Activated CD8-positive, alpha-beta memory T cell treated with anti-CD3 and anti-CD28 coated beads, Interleukin-2, amount 50 U/mL, for 1 hour (primary cell): Measurements from ENCODE around the gene RFLNA.

ENCODE experiments used
- DNase-seq: peaks from one replicate; pipeline ENCODE4 v3.0.0-alpha.2; 2020; ENCODE audit errors: extremely low read depth

Gene RFLNA

DNA sequence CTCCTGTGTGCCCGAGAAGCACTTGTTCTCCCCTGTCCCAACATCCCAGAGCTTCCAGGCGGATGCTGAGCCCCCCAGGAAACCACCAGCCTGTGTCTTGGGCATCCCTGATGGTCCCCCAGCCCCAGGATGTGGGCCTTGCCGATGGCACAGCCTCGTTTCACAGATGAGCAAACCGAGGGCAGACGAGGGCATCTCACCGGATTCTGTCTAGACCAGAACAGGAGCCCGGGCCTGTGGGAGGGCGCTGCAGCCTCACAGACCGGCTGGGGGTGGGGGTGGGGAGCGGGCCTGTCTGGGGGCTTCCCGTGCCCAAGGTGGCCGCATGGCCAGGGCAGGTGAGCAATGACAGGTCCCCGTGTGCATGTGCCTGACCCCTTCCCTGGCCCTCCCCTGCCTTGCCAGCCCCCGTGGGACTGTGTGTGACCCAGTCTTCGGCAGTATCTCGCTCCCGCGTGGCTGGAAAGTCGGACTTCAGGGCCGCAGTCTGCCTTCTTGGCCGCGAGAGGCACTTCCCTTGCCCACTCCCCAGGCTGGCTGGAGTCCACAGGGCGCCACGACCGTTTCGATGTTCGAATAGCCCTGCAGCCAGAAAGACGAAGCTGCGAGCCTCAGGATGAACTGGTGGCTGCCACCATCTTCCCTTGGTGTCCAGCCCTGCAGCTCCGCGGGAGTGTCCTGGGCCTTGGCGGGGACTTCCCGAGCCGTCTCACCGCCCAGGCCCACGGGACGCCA is 8.9 kb downstream of the RFLNA start:
- no peak for DNase-seq

DNA sequence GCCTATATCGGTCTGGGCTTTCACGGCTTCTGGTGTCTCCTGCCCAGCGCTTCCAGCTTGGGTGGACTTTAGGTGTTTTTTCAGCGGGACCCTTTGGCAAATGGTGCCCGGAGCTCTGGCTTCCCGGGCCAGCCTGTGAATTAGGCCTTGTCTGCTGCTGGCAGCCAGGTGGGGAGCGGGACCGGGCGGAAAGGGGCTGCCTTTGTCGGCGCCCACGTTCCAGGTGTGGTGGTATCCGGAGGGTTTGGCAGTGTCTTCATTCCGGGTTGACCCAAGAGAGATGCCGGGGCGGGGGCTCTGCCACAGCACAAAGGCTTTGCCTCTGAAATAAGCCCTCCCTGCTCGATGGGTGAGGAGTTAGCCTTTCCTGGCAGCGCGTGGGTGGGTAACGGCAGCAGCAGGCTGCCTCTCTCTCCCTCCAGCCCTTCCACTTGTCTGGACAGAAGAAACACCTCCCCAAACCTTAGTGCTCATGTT is 9.5 kb downstream of the RFLNA start:
- no peak for DNase-seq

DNA sequence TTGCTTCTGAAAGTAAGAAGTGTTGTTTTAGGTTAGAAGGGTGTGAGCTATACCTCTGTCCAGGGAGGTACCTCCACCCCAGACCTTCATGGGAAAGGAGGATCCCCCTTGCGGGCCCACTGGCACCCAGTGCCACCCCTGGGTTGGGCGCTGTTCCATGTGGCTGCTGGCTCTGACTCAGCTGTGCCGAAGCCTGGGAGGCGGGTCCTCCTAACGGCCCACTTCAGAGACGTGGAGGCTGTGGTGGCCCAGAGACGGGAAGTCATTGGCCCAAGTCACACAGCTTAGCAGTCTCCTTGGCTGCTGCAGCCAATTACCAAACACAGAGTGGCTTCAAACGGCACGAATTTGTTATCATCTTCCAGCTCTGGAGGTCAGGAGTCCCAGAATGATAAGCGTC is 10.2 kb downstream of the RFLNA start:
- DNase-seq: no peak

DNA sequence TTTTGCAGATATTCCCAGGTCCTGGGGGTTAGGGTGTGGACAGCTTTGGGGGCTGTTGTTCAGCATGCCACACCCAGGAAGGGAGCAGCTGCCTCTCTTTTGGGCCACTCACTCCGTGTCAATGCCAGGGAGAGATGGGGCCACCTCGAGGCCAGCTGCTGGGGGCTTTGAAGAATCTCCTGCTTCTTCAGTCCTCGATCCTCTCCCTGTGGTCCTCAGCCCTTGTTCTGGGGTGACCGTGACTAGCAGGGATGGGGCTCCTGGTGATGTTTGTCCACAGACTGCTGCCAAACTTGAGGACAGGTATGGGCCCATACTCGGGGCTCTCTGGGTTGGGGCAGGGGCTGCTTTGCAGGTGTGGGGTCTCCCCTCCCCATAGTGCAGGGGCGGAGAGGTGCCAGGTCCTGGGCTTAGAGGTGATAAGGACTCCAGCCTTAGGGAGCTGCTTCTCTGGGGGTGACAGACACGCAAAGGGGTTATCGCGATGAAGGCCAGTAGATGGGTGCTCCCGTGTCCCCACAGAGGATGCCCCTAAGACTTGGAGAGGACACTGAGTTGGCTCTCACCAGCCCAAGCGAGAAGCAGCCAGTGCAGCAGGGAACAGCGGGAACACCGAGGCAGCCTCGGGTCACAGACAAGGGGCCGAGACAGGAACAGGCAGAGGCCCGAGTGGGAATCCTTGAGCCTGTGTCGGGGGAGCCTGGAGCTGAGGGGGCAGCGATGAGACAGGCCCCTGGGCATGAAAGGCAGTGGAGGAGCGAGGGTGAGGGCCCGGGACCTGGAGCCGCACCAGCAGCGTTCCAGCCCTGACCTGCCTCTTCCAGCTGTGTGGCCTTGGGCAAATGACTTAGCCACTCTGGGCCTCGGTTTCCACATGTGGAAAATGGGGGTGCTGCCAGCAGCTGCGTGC is 11.1 kb downstream of the RFLNA start:
- no peak for DNase-seq

DNA sequence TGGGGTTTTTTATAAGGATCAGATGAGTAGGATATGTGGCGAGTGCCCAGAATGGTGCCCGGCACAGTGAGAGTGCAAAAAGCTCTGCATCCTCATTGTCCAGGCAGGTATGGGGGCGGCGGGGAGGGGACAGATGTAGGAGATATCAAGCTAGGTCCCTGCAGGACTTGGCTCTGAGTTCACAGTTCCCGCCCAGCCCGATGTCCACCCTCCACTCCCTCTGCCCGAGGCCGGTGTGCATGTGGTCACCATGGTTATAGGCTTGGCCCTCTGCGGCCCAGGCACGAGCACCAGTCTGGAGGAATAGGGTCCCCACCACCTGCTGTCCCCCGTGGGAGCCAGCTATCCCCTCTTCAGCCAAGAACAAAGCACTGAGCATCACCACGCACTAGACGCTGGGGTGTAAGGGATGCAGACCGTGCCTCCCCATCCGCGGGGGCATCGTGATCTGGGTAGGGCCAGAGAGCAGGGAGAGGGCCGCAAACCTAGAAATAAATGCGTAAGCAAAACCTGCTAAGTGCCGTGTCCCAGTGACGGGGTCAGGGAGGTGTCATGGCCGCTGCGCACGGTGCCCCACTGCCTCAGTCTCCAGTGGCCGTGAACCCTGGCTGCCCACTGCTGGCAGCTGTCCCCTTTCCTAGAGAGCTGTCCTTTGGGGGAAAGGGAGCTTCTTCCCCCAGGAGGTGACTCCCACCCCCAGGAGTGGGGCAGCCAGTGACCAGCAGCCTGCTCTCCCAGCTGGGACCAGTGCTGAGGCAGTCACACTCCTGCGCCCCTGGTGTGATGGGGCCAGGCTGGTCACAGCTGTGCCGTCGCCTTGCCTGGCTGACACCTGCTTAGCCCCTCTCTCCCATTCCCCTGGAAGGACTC is 12.0 kb downstream of the RFLNA start:
- DNase-seq: no peak

DNA sequence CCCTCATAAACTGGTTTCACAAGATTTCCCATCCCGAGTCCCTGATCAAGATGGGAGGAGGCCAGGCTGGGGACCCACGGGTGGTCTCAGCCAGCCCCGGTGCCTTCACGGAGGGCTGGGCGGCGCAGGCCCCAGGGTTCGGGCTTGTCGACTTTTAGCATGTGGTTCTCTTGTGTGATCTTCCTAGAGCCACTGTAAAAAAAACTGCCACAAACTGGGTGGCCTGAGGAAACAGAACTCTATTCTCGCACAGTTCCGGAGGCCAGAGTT is 12.6 kb downstream of the RFLNA start:
- DNase-seq: no peak

DNA sequence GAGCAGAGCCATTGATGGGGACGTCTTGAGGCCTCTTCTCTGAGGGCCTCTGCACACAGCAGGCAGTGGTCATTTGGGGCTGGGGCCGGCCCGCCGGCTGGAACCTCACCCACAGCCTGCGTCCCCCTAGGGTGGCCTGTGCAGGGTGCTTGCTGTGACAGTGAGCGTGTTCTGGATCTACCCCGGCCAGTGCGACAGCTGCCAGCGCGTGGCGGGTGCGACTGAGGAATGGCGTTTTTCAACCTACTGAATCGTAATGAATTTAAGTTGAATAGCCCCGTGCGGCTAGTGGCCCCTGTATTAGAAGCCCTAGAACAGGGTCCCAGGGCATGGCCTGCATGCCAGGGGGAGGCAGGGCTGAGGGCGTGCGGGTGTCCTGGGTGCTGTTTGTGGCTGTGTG is 13.8 kb downstream of the RFLNA start:
- no peak for DNase-seq

DNA sequence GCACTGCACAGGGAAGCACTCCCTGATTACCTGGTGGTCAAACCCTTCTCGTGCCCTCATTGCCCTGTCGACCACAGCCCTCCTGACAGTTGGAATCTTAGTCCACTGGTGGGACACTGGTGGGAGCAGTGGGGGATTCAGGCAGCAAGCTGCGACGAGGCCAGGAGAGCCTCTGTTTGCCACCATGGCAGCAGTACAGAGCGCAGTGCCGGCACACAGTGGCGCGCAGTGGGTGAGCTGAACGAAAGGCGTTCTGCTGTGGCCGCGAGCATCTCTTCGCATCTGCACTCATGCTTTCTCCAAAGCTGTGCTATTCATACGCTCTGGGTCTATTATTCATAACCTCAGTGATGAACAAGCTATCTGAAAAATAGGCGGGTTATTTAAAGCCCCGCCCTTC is 14.3 kb downstream of the RFLNA start:
- no peak for DNase-seq

DNA sequence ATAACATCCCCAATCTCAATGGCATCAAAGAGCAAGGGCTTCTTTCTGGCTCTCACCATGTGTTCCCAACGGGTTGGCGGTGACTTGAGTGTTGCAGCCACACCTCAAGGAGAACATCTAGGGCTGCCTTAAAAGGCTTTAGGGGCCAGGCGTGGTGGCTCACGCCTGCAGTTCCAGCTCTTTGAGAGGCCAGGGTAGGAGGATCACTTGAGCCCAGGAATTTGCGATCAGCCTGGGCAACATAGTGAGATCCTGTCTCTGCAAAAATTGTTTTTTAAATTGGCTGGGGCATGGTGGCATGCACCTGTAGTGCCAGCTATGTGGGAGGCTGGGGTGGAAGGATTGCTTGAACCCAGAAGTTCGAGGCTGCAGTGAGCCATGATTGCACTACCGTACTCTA is 14.9 kb downstream of the RFLNA start:
- no peak for DNase-seq

DNA sequence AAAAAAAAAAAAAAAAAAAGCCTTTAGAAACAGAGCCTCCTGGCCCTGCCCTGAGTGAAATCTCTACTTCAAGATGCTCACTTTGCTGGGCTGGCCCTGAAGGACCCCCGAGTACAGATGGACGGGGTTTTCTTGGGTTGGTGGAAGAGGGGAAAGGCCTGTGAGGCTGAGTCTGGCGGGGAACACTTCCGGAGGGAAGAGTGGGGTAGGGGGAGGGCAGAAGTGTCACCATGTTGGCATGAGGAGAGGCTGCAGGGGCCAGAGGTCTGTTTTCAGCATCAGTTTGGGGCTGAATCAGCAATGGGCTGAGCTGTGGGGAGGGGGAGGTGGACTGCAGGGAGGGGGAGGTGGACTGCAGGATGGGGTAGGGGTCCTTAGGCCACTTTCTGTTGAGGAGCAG is 15.3 kb downstream of the RFLNA start:
- no peak for DNase-seq

DNA sequence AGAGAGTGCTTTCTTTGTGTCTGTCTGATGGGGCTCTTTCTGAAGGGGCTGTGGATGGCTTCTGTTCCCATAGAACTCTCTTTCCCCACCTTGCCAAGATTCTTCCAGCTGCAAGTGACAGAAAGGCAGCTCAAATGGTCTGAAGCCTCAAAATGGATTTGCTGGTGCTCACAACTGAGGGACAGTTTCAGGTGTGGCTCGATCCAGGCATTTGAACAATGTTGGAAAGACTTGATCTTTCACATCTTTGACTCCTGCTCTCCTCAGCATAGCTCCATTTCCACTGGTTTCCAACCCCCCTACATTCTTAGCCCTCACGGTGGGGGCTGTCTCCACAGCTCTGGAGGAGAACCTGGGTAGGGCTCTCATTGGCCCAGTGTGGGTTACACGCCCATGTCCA is 15.9 kb downstream of the RFLNA start:
- no peak for DNase-seq

DNA sequence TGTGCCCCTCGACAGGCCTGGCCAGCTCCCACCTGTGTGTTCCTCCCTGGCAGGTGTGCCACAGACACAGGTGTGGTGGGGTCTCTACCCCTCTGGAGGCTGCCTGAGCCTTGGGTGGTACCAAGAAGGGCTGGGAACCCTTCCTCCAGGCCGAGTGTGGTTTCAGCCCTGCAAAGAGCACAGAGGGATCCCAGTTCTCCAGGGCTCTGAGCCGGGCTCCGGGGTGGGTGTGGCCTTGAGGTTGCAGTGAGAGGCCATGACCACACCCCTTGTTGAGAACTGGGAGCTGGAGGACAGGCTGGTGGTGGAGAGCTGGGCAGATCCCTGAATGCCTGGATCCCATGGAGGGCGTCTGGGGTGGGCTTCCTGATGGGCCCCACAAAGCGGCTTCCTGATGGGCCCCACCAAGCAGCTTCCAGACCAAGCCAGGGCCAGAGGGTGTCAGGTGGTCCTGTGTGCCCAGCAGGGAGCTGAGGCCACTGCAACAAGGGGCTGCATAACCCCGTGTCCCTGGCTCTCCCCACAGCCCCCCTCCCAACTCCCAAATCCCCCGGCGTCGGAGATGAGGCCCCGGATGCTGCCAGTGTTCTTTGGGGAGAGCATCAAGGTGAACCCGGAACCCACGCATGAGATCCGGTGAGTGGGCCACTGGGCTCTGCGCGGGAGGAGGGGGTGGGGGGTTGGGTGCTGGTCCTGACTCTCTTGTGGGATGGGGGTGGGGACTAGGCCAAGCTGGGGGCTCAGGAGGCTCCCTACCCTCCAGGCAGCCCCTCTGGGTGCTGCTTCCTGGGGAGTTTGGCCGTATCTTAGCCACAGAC is 16.6 kb downstream of the RFLNA start:
- DNase-seq: no peak

DNA sequence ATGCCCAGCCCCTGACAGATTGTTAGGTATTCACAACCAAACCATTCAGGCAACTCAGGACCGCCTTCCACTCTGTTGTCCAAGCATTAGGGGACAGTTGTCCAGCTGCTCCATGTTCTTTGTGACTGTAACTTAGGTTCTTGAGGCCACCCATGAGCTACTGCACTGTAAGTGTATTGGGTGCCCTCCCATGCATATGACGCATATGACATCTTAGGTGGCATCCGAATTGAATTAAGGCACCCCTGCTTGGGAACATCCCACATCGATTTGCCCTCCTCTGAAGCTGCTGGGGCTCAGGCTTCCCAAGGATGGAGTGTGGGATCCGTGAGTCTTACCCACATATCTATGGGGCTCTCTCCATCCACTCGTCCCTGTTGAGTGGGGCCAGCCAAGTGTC is 17.7 kb downstream of the RFLNA start:
- no peak for DNase-seq

DNA sequence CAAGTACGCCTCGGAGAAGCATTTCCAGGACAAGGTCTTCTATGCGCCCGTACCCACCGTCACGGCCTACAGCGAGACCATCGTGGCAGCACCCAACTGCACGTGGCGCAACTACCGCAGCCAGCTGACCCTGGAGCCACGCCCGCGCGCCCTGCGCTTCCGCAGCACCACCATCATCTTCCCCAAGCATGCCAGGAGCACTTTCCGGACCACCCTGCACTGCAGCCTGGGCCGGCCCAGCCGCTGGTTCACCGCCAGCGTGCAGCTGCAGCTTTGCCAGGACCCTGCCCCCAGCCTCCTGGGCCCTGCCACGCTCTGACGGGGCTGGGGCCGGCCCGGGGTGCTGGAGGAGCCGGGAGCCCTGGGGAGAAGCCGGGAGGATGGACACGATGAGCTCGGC is 19.3 kb downstream of the RFLNA start:
- no peak for DNase-seq

DNA sequence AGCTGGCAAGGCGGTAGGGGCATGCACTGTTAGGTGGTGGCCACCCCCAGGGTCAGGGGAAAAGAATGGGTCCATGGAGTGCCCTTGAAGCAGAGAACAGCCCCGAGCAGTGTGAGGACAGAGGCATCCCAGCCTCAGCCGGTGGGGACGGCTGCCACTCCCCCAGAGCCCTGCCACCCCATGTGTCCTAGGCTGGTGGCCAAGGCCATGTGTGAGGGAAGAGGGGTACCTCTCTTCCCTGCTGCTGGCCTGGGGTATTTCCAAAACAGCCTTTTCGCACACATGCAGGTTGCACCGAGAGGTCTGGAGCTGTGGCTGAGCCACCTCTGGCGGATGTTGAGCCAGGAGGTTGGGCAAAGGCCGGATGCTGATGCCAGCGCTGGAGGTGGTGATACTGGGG is 19.9 kb downstream of the RFLNA start:
- DNase-seq: no peak

DNA sequence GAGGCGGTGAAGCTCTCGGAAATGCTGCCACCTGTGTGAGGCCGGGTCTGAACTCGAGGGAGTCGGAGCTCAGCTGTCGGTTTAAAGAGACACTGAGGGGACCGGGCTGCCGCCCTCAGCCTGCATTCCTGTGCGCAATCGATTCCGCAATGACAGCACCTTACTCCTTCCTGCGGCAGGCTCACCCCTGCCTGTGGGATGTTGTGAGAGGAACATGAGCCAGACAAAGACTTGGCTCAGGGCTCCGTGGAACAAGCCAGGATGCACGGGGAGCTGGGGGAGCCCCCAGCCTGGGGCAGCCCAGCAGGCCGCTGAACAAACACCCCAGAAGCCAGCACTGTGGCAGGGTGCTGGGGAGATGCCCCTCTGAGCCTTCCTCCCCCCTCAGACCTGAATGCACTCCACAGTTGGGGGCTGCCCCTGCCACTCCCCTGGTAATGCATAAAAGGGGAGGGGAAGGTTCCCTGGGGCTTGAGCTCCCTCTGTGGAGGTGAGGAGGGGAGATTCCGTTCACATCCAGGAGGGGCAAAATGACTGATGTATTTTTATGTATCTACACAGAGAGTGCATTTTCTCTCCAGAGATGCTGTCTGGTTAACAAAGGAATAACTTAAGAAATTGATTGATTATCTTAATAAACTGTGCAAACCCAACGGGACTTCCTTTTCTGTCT is 20.6 kb downstream of the RFLNA start:
- no peak for DNase-seq

DNA sequence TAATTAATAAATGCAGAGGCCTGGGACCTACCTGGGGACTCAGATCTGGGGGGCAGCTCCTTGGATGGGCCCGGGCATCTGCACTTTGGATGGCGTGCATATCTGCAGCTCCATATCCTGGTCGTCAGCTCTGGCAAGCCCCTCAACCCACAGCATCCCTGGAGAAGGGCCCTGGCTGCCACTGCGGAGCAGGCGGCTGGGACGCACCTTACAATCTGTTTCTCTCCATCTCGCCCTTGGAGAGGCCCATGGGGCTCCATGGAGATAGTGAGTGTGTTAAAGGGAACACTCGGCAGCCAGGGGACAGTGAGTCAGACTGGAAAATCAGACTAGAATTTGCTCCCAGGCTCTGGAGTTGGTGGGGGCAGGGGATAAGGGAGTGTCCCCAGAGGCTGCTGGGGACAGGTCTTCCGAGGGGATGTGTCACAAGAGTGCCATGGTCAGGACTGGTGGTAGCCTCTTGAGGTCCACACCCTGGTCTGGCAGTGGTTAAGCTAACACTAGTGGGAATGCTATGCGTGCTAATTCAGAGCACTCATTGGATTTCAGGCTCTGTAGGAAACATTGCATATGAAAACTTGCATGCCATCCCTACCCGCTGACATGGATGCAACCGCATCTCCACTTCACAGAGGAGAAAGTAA is 21.5 kb downstream of the RFLNA start:
- no peak for DNase-seq

DNA sequence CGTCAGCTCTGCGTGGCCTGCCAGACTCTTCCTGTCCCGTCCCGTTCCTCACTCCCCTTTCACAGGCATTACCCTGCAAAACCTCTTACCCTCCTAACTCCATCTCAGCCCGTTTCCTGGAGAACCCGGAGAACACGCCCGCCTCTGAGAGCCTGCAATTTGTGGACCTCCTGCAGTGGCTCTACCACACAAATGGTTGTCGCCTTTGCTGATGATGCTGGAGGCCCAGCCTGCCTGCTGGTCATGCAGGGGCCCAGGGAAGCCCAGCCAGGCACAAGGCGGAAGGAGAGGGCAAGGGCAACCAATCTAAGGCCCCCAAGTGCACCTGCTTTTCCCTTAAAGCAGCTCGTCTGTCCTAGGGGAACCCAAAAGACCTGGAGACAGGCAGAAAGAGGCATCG is 22.5 kb downstream of the RFLNA start:
- no peak for DNase-seq

DNA sequence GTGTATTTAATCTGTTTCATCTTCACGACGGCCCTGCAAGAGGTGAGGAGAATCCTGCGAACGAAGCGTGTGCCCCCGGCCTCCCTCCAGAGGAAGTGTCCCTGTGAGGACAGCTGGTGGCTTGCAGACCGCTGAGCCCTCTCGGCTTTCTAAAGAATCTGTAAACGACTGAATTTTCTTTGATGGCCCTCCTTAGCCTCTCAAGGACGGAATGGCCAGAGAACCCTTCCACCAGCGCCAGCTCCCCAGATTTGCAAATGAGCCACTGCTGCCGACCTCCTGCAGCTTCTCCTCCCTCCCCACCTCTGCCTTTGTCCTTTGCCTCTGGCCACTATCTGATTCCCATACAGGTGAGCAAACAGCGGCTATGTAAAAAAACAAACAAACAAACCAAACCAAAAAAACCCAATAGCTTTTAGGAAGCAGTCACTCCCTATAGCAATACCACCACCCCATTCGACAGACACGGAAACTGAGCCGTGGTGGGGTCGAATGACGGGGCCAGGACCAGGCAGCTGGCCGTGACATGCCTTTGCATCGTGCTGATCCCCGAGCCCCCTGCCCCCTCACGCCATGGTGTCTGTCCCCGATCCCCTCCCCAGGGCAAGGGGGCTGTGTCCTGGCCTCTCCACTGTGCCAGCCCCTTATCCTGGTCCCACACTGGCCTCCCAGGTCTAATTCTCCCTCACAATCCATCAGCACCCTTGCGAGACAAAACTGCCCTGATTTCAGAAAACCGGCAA is 23.6 kb downstream of the RFLNA start:
- no peak for DNase-seq
